Cardiac fibroblast (primary cell): Measurements from ENCODE around the gene DCD.

Experiments used
- DNase-seq, 2 donors: peaks; one replicate each; pipeline versions ENCODE4 v3.0.0 to v3.0.0-alpha.2; 2010; ENCODE audit warnings: low read depth in 2 of 2
- H3K4me3 ChIP-seq, 2 donors: replicated peaks in 1 of 2; 1 replicate in 1 of 2; 2 replicates in 1 of 2; pipeline ENCODE4 v1.5.1; 2011; ENCODE audit warnings: low read depth in 2 of 2, low read length in 2 of 2, mild to moderate bottlenecking in 2 of 2, moderate library complexity in 1 of 2
- CTCF ChIP-seq: IDR thresholded peaks from one replicate; pipeline ENCODE4 v1.5.1; 2011; ENCODE audit warnings: low read depth, mild to moderate bottlenecking, low read length, inconsistent platforms

Gene DCD

GRCh38 chr12:54648265-54648664 is at the start of gene DCD:
Gene DCD, minus strand, starts transcription at chr12:54648365. Its CDS starts 62 bp downstream, at chr12:54648303.
- no peak for TF ChIP-seq CTCF
- DNase-seq = no peak
- H3K4me3 ChIP-seq = no peak within 1 kb of the TSS

GRCh38 chr12:54697851-54698250 is 49.7 kb upstream of the DCD start:
- H3K4me3 ChIP-seq = no peak overlapping the region
- no peak for DNase-seq
- TF ChIP-seq CTCF = no peak

- no peak for DNase-seq
- no peak for TF ChIP-seq CTCF
These were observed 44.2 kb upstream of the DCD start for GRCh38 chr12:54692353-54692752.

GRCh38 chr12:54689984-54690383 is 41.8 kb upstream of the DCD start:
- DNase-seq = no peak
- no peak for TF ChIP-seq CTCF
- no peak overlapping the region for H3K4me3 ChIP-seq

More at GRCh38 chr12:54692353-54692752, 44.2 kb upstream of the DCD start:
- H3K4me3 ChIP-seq = no peak overlapping the region

- H3K4me3 ChIP-seq = no peak overlapping the region
- DNase-seq = no peak
- TF ChIP-seq CTCF = no peak
These were observed 40.8 kb upstream of the DCD start for GRCh38 chr12:54689034-54689372.

- TF ChIP-seq CTCF = no peak
- H3K4me3 ChIP-seq = no peak overlapping the region
- no peak for DNase-seq
These were observed 40.3 kb upstream of the DCD start for GRCh38 chr12:54688309-54689033.
